ENCODE results near the gene SALL1.

SALL1 gene

DNA sequence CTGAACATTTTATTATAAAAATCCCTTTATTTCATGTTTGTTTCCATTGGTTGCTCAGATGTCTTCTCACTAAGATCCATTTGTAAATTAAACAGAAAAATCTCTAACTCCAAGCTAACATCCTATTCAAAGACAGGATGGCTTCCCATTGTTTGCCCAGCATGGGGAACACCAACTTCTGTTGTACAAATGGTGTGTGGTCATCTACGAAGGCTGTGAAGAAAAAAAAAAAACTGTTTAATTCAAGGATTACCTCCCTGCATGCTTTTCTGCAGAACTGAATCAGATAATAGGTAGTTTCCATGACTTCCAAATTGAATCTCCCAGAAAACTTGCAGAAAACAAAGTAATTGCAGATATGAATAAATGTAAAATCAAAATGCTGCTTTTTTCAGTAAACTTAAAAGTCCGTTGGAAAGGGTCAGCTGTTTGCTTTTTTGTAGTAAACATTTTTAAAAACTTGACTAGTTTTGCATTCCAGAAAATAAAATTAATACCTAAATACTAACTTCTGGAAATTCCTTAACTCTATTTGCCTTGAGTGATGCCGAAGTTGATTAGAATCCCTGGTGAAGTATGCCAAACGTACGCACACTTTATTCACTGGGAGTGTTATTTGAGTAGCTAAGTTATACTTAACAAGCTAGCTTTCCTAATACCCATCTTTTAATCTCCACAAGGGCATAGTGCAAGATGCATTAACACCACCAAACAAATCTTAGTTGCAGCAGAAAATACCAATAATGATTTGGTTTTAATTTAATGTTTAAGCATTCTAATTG is 7.7 kb downstream of the SALL1 start:
- H3K4me1 ChIP-seq, result peaks cover 49% of the 10 kb centered on the region

GRCh38 chr16:51141541-51141940 is 9.5 kb downstream of the SALL1 start:
- in situ Hi-C loops (cut with MboI; ENCODE audit: low sequenced_read_pairs), result no loop called here
- Histone ChIP-seq H3K4me3 (no peak overlapping the region), H3K4me1 (peaks cover 36% of the 10 kb centered on the region), H3K27me3 (ENCODE audit: low read depth) (no peaks in the 10 kb centered on the region), H3K36me3 (replicated peaks) (peaks cover 55% of the 10 kb centered on the region), H3K9me3 (no peaks in the 10 kb centered on the region)
- DNase-seq (ENCODE audit: low spot score in 2 of 2), result no peak

More for the DNA sequence above, 7.7 kb downstream of the SALL1 start:
- DNase-seq (ENCODE audit: low spot score in 2 of 2), result no peak
- Histone ChIP-seq H3K4me3 (no peak overlapping the region), H3K36me3 (replicated peaks) (peaks cover 40% of the 10 kb centered on the region), H3K9me3 (no peaks in the 10 kb centered on the region), H3K27me3 (ENCODE audit: low read depth) (no peaks in the 10 kb centered on the region)
- in situ Hi-C loops (cut with MboI; ENCODE audit: low sequenced_read_pairs), result no loop called here

DNA sequence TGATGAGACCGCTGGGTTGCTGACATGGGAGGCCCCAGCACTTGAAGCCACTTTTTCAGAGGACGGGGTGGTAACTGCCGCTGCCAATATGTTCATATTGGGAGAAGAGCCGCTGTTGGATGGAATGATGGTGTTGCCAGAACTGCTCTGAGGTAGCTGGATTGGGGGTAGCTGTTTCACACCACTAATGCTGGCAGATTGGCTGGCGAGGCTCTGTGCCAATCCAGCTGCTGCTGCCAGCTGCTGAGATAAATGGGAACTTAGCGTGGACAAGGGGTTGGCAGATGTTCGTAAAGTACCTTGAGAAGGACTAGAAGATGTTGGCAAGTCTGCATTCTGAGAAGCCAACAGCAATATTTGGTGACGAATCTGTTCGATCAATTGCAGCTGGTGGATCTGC is 10.0 kb downstream of the SALL1 start:
- Histone ChIP-seq H3K27me3 (ENCODE audit: low read depth) (no peaks in the 10 kb centered on the region), H3K36me3 (replicated peaks) (peaks cover 60% of the 10 kb centered on the region), H3K9me3 (no peaks in the 10 kb centered on the region), H3K4me1 (peaks cover 32% of the 10 kb centered on the region), H3K4me3 (no peak overlapping the region)
- in situ Hi-C loops (cut with MboI; ENCODE audit: low sequenced_read_pairs), result no loop called here
- DNase-seq (ENCODE audit: low spot score in 2 of 2), result no peak

DNA sequence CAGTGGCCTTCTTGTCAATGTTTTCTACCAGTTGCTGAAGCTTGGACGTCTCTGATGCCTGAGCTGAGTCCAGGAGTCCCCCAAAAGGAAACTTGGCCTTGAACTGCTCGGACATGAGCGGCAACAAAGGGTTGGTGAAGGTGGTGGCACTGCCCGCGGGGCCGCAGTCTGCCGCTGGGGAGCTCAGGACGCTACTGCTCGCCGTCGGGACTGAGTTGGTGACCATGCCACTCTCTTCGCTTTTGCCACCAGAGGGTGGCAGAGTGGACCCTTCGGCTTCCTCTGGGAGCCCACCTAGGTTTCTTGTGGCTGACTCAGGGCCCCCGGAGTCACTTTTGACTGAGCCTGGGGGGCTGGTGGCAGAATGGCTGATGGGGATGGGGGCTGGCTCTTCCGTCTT is 11.0 kb downstream of the SALL1 start:
- DNase-seq (ENCODE audit: low spot score in 2 of 2), result no peak
- Histone ChIP-seq H3K9me3 (no peaks in the 10 kb centered on the region), H3K36me3 (replicated peaks) (peaks cover 68% of the 10 kb centered on the region), H3K4me3 (no peak overlapping the region), H3K27me3 (ENCODE audit: low read depth) (no peaks in the 10 kb centered on the region), H3K4me1 (peaks cover 22% of the 10 kb centered on the region)
- in situ Hi-C loops (cut with MboI; ENCODE audit: low sequenced_read_pairs), result no loop called here

DNA sequence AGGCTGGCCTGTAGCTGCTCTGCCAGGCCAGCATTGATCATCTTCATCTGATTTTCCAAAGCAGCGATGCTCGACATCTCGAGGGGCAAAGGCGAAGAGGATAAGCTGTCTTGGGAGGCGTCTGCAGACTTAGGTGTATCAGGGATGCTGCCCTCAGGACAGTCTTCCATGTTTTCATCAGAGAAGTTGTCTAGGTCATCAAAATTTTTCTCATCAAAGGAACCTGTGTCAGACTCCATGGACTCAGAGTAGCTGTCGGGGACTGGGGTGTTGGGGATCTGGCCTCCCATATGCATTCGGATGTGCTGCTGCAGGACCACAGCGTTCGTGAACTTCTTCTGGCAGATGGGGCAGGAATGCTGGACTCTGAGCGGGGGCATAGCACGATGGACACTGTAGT is 11.5 kb downstream of the SALL1 start:
- no peaks in the 10 kb centered on the region for H3K9me3 ChIP-seq
- in situ Hi-C loops (cut with MboI; ENCODE audit: low sequenced_read_pairs), result no loop called here
- peaks cover 18% of the 10 kb centered on the region for H3K4me1 ChIP-seq
- no peaks in the 10 kb centered on the region for H3K27me3 ChIP-seq (ENCODE audit: low read depth)
- peaks cover 68% of the 10 kb centered on the region for H3K36me3 ChIP-seq (replicated peaks)
- no peak overlapping the region for H3K4me3 ChIP-seq
- no peak for DNase-seq (ENCODE audit: low spot score in 2 of 2)

- no peak for DNase-seq (ENCODE audit: low spot score in 2 of 2)
- in situ Hi-C loops (cut with MboI; ENCODE audit: low sequenced_read_pairs), result no loop called here
- Histone ChIP-seq H3K27me3 (ENCODE audit: low read depth) (no peaks in the 10 kb centered on the region), H3K36me3 (replicated peaks) (peaks cover 68% of the 10 kb centered on the region), H3K4me3 (no peak overlapping the region), H3K4me1 (peaks cover 5% of the 10 kb centered on the region; the same call in 1 of the 2 replicates), H3K9me3 (no peaks in the 10 kb centered on the region)
Measured at GRCh38 chr16:51138178-51138577, 12.9 kb downstream of the SALL1 start.

- in situ Hi-C loops (cut with MboI; ENCODE audit: low sequenced_read_pairs), result no loop called here
- Histone ChIP-seq H3K9me3 (no peaks in the 10 kb centered on the region), H3K36me3 (replicated peaks) (peaks cover 58% of the 10 kb centered on the region), H3K27me3 (ENCODE audit: low read depth) (no peaks in the 10 kb centered on the region), H3K4me3 (no peak overlapping the region), H3K4me1 (no peaks in the 10 kb centered on the region)
- DNase-seq (ENCODE audit: low spot score in 2 of 2), result no peak
Measured at GRCh38 chr16:51137097-51137496, 14.0 kb downstream of the SALL1 start.

- no peak overlapping the region for H3K4me3 ChIP-seq
- H3K36me3 ChIP-seq (replicated peaks), result peaks cover 42% of the 10 kb centered on the region
- H3K27me3 ChIP-seq (ENCODE audit: low read depth), result no peaks in the 10 kb centered on the region
- in situ Hi-C loops (cut with MboI; ENCODE audit: low sequenced_read_pairs), result no loop called here
- no peaks in the 10 kb centered on the region for H3K9me3 ChIP-seq
- DNase-seq (ENCODE audit: low spot score in 2 of 2), result no peak
- no peaks in the 10 kb centered on the region for H3K4me1 ChIP-seq
Measured at GRCh38 chr16:51134876-51135275, 16.2 kb downstream of the SALL1 start.

DNA sequence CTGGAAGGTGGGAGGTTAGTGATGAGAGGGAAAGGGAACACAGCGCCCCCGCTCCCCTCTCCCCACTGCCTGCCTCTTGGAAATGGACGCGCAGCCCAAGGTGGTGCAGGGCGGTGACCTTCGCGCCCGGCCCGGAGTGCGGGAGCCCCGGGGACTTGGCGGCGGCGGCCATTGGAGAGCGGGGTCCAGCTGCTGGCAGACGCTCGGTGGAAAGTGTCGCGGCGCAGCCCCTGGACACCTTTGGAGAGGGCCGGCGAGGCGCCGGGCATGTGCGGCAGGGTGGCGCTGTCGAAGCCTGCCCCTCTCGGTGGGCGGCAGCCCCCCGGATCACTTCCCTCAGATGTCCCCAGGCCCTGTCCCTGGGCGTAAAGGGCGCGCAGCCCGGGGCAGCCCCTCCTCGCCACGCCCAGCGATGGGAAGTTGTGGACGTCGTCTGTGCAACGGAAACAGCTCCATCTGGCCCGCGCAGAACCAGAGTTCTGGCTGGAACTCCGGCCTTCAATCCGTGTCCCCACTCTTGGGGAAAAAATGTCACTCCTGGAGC is 16.7 kb downstream of the SALL1 start:
- no peaks in the 10 kb centered on the region for H3K27me3 ChIP-seq (ENCODE audit: low read depth)
- no peak for DNase-seq (ENCODE audit: low spot score in 2 of 2)
- peaks cover 37% of the 10 kb centered on the region for H3K36me3 ChIP-seq (replicated peaks)
- no peak overlapping the region for H3K4me3 ChIP-seq
- H3K9me3 ChIP-seq, result no peaks in the 10 kb centered on the region
- in situ Hi-C loops (cut with MboI; ENCODE audit: low sequenced_read_pairs), result no loop called here
- no peaks in the 10 kb centered on the region for H3K4me1 ChIP-seq

DNA sequence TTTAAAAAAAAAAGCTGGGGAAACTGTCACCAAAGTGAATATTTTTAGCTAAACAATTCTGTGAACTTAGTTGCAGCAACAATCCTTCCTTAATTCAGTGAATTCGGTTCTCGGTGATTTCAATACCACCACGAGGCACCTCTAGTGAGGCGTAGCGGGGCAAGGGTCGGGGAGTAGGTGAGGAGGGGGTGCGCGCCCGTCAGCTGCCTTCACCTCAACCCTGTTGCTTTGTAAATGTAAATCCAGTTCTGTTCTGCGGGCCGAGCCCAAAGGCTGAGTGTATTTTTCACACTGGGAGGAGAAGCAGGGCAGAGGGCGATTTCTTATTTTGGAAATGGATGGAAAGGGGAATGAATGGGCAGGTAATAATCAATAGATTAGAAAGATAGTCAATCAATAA is 17.4 kb downstream of the SALL1 start:
- Histone ChIP-seq H3K9me3 (no peaks in the 10 kb centered on the region), H3K4me3 (no peak overlapping the region), H3K36me3 (replicated peaks) (peaks cover 30% of the 10 kb centered on the region), H3K27me3 (ENCODE audit: low read depth) (no peaks in the 10 kb centered on the region), H3K4me1 (no peaks in the 10 kb centered on the region)
- in situ Hi-C loops (cut with MboI; ENCODE audit: low sequenced_read_pairs), result no loop called here
- DNase-seq (ENCODE audit: low spot score in 2 of 2), result no peak

GRCh38 chr16:51133183-51133582 is 17.9 kb downstream of the SALL1 start:
- Histone ChIP-seq H3K27me3 (ENCODE audit: low read depth) (no peaks in the 10 kb centered on the region), H3K9me3 (no peaks in the 10 kb centered on the region), H3K4me3 (no peak overlapping the region), H3K4me1 (no peaks in the 10 kb centered on the region), H3K36me3 (replicated peaks) (peaks cover 25% of the 10 kb centered on the region)
- no peak for DNase-seq (ENCODE audit: low spot score in 2 of 2)
- in situ Hi-C loops (cut with MboI; ENCODE audit: low sequenced_read_pairs), result no loop called here

DNA sequence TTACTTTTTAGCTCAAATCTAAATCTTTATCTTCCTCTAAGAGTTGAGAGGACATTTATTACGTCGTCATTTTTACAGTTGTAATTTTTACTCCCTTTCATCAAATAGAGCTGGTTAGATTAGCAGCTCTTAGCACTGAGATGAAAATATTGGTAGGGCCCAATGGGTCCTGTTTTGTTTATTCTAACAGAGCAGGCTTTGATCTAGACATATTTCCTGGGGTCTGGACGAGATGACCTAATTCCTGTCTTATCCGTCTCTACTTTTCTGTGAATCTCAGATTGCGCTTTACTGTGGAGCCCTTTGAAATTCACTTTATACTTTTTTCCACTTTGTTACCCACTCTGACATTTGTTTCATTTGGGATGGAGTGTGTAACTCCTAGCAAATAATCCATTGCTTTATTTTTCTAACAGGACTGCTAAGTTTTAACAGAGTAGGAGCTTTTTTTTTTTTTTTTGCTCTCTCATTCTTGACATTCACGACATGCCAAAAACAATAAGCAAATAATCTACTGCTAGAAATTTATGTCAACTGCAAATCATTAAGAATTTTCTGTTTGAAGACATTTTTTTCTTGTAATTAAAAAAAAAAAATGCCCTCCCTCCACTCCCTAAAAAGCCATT is 18.5 kb downstream of the SALL1 start:
- no peak for DNase-seq (ENCODE audit: low spot score in 2 of 2)
- Histone ChIP-seq H3K27me3 (ENCODE audit: low read depth) (no peaks in the 10 kb centered on the region), H3K36me3 (replicated peaks) (peaks cover 19% of the 10 kb centered on the region), H3K4me3 (no peak overlapping the region), H3K4me1 (no peaks in the 10 kb centered on the region), H3K9me3 (no peaks in the 10 kb centered on the region)
- in situ Hi-C loops (cut with MboI; ENCODE audit: low sequenced_read_pairs), result no loop called here

- in situ Hi-C loops (cut with MboI; ENCODE audit: low sequenced_read_pairs), result no loop called here
- Histone ChIP-seq H3K9me3 (no peaks in the 10 kb centered on the region), H3K36me3 (replicated peaks) (peaks cover 13% of the 10 kb centered on the region), H3K4me1 (no peaks in the 10 kb centered on the region), H3K4me3 (no peak overlapping the region), H3K27me3 (ENCODE audit: low read depth) (no peaks in the 10 kb centered on the region)
- DNase-seq (ENCODE audit: low spot score in 2 of 2), result no peak
Measured at GRCh38 chr16:51131619-51132018, 19.5 kb downstream of the SALL1 start.

- no peaks in the 10 kb centered on the region for H3K9me3 ChIP-seq
- H3K36me3 ChIP-seq (replicated peaks), result no peaks in the 10 kb centered on the region
- no peak overlapping the region for H3K4me3 ChIP-seq
- H3K4me1 ChIP-seq, result no peaks in the 10 kb centered on the region
- in situ Hi-C loops (cut with MboI; ENCODE audit: low sequenced_read_pairs), result no loop called here
- no peaks in the 10 kb centered on the region for H3K27me3 ChIP-seq (ENCODE audit: low read depth)
- no peak for DNase-seq (ENCODE audit: low spot score in 2 of 2)
Measured at GRCh38 chr16:51129105-51129504, 22.0 kb downstream of the SALL1 start.

All from HAP-1 (cell line).